Raji (cell line): ENCODE measurements around the gene POMT1.

Experiments used
- POLR2A ChIP-seq: IDR thresholded peaks from 2 replicates; pipeline ENCODE4 v1.6.1; 2011; ENCODE audit warnings: low read depth, low read length, control low read depth; ENCODE audit not compliant: insufficient read depth

The POMT1 gene

DNA sequence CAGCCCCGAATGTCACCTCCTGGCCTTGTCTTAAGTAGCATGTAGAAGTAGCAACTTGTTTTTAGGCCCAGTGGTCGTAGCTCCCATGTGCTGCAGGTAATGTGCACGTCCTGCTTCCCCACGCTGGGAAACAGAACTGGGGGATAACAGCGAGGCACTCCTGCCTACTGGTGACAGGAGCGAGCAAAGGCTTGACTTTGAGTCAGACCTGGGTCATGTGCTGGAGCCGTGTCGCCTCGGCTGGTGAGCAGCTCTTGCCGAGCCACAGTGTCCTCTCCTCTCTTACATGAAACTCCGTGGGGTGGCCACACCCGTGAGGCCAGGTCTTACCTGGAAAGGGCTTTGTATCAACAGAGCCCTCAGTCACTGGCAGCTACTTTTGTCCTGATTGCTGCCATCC is 17.5 kb upstream of the POMT1 start:
- TF ChIP-seq POLR2A, result no peak

DNA sequence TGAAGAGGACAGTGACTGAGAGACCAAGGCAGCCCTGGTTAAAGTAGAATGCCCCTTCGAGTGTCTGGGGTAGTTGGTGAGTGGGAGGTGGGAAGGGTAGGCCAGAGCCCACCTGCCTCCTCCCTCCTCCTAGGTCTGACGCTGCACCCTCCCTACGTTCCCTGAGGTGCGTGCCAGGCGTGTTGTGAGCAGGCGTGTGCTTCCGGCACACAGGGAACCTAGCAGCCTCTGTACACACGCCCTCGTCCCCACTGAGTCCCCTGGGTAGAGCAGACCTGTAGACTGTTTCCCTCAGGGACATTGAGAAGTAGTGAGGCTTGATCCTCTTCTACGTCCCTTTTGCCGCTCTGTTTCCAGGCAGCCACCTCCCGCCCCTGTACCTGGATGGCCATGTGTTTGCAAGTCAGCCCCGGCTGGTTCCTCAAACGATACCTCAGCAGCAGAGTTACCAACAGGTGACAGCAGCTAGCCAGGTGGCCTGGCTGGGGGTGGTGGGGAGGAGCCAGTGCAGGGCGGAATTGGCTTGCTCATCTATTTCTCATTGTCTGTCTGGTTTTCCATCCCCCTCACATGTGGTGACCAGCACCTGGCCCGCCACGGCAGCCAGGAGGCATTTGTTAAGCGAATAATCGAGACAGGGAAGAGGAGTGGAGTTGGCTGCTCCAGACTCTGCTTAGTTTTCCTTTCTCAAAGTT is 16.8 kb upstream of the POMT1 start:
- TF ChIP-seq POLR2A, result no peak

DNA sequence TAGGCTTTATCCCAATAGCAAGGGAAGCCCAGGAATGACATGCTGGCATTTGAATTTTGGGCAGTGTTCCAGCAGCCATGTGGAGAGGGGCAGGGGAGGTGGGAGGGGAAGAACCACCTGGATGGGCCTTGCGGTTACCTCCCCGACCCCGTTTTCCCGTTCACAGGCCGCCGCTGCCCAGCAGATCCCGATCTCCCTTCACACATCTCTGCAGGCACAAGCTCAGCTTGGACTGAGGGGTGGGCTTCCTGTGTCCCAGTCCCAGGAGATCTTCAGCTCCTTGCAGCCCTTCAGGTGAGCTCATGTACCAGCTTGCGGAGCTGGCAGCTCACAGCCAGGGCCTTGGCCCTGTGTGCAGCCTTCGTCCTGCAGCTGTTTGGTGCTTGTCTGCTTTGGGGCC is 15.7 kb upstream of the POMT1 start:
- no peak for TF ChIP-seq POLR2A

DNA sequence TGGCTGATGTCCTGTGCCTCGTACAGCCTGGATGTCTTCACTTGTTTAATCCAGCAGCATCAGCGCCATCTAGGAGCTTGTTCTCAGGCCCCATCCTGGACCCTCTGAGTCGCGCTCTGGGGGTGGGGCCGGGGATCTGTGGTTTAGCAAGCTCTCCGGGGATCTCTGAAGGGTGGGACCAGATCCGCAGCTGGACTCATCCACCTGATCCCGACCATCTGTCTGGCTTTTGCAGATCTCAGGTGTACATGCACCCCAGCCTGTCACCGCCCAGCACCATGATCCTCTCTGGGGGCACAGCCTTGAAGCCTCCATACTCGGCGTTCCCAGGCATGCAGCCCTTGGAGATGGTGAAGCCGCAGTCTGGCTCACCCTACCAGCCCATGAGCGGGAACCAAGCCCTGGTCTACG is 15.1 kb upstream of the POMT1 start:
- no peak for TF ChIP-seq POLR2A

DNA sequence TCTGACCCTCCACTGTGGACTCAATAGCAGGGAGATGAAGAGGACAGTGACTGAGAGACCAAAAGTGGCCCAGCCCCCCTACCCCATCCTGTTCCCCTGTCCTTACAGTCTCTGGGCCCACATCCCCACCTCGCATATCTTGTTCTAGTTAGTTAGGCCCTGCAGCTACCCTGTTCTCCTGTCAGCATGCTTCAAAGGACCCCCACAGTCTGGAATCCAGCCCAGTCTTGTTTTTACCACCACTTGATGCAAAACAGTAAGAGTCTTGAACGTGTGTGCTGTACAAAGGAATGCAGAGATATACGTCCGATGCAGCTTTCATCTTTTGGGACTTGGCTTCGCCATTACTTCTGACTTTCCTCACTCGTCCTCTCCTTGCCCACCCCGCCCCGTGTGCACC is 12.2 kb upstream of the POMT1 start:
- TF ChIP-seq POLR2A, result no peak

DNA sequence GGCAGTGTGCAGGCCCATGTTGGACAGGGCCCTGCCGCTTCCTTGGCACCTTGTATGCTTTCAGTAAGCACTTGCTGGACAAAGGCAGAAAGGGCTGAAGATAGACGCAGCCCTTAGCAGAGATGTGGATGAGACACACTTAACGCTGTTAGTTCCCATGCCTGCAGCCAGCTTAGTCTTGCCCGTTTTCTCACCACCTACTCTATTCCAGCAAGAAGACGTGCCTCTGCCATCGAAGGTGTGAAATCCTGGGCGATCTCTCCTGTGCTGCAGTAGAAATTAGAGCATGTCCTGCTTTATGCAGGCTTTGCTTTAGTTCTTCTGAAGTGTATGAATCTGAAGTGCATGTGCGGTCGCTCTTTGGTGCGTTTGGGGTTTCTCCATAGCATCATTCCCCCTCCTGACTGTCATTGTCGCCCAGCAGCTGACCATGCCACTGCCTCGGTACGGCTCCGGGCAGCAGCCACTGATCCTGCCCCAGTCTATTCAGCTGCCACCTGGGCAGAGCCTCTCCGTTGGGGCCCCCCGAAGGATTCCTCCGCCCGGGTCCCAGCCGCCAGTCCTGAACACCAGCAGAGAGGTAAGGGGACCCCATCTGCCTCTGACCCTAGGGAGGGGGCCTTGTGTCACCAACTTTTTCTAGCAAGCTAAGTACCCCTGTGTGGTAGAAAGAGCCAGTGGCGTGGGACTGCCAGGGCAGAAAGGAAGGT is 11.6 kb upstream of the POMT1 start:
- TF ChIP-seq POLR2A, result no peak

DNA sequence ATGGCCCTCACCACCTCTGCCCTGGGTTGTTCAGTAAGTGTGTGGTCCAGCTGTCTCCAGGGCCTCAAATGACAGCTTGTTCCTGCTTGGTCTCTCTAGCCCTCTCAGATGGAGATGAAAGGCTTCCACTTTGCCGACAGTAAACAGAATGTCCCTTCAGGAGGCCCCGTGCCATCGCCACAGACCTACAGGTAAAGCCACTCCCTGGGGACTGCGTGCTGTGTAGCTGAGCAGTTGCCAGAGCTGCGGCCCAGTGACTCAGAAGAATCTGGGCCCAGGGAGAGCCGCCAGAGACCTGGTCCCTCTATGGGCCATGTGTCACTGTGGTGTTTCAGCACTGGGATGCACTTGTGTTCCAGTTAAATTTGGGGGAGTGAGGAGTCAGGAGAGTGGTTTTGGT is 10.6 kb upstream of the POMT1 start:
- TF ChIP-seq POLR2A, result no peak

DNA sequence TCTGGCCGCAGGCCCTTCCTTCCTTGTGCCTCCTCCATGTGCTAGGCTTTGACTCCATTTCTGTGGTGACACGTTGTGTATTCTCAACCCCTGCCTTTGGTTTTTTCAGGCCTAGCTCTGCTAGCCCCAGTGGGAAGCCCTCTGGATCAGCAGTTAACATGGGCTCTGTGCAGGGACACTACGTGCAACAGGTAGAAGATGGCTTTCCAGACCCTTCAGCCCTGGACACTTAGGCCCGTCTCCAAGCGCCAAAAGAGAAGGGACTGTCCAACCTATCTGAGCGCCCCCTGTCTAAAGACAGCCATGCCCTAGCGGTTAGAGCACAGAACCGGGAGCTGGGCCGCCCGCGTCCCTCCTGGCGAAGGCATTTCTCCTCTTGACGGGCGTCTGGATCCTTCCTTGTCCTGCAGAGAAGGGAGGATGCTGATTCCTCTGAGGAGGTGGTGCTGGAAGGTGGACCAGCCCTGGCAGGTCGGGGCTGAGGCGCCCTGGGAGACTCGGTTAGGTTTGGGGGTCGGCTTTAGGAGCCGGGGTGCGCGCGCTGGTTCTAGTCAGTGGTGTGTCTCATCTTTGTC is 8.3 kb upstream of the POMT1 start:
- TF ChIP-seq POLR2A, result no peak

DNA sequence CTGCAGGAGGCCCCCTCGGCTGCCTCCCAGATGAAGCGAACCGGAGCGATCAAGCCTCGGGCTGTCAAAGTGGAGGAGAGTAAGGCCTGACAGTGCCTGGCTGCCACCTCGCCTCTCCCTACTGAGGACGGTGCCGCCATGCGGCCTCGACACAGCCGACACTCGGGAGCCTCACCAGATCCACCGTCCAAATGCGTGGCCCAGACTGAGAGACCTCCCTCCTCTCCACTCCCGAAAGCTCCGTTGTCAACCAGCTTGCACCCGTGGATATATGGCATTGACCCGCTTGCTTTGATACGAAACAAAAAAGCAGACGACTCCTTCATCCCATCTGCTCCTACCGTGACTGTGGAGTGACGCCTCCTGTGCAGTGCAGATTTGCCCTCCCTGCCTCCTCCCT is 6.9 kb upstream of the POMT1 start:
- TF ChIP-seq POLR2A, result no peak

DNA sequence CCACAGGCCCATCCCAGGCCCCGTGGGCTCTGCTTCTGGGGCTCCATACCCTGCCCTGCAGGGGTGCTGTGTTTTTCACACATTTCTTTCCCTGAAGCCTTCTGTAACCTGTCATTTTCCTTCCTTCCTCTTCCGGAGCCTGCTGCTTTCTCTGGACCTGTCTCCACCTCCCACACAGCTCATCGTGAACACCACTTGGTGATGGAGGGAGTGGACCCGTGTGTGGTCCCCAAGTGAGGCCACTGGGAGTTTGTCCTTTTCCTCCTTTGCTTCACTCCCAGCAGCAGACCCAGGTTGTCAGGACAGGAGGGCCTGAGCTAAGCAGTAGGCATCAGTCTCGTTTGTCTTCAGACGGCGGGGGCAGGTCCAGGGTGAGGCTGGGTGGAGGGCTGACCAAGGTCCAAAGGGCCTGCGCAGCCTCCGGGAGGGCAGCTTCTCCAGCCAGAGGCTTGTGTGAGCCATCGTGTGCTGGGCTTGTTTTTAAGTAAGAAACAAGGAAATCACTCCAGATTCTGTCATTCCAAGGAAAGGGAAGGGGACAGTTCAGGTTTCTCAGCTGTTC is 5.8 kb upstream of the POMT1 start:
- no peak for TF ChIP-seq POLR2A

DNA sequence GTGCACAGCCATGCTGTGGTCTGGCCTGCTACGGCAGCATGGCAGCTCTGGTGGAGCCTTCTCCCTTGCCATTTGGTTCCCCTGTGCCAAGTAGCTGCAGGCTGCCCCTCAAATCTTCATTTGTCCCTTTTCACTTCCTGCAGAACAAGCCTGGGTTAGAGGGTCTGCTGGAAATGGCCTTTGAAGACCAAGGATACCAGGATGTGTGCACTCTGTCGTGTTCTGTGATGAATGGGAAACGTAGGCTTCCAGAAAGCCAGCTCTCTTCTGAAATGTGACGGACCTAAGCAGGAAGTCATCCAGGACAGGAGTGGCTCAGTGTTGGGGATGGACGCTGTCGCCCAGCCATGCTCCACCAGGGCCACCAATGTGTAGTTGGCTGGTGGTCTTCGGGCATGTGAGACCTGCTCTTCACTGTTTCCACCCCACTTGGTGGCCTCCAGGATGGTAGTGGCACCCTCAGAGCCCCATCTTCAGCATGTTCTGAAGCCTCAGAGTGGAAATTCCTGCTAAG is 3.4 kb upstream of the POMT1 start:
- no peak for TF ChIP-seq POLR2A

DNA sequence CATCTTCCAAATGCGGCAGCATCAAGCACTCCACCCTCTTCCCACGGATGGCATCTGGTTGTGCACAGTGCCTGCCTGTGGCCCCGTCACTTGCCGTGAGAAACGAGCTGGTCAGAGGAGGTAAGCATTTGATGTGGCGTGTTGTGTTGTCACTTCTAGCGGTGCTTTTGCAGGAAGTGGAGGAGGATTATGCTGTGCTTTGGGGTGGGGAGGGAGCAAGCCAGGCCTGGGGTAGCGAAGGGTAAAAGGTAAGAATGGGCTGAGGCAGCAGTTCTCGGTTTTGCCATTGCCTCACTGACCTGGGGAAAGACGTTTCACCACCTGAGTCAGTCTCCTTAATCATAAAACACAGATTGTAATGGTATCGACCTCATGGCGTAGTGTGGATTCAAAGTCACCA is 2.3 kb upstream of the POMT1 start:
- TF ChIP-seq POLR2A, result no peak

DNA sequence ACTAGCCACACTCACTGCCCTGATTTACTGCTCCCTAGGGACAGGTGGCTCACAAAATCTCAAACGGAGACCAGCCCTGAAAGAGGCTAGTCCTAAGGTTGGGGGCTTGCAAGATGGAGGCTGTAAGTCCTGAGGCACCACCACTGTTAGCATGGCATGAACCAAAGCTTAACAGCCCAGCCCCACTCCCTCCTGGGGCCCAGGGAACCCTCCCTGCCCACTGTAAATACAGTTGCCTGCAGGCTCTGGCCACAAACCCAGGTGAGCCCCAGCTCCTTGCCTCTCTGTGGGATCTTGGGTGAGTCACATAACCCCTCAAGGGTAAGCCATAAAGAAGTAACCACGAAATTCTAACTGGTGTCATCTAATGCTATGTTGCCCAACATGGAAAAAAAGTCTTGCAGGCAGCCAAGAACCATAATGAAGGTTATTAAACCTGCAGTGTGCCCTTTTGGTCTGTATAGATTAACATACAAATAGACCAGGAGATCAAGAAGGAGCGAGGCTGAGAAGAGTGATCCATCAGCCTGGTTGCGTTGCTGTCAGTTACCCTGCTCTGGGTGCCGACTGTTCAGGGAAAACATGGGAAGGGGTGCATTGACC is 1.7 kb upstream of the POMT1 start:
- TF ChIP-seq POLR2A, result no peak

DNA sequence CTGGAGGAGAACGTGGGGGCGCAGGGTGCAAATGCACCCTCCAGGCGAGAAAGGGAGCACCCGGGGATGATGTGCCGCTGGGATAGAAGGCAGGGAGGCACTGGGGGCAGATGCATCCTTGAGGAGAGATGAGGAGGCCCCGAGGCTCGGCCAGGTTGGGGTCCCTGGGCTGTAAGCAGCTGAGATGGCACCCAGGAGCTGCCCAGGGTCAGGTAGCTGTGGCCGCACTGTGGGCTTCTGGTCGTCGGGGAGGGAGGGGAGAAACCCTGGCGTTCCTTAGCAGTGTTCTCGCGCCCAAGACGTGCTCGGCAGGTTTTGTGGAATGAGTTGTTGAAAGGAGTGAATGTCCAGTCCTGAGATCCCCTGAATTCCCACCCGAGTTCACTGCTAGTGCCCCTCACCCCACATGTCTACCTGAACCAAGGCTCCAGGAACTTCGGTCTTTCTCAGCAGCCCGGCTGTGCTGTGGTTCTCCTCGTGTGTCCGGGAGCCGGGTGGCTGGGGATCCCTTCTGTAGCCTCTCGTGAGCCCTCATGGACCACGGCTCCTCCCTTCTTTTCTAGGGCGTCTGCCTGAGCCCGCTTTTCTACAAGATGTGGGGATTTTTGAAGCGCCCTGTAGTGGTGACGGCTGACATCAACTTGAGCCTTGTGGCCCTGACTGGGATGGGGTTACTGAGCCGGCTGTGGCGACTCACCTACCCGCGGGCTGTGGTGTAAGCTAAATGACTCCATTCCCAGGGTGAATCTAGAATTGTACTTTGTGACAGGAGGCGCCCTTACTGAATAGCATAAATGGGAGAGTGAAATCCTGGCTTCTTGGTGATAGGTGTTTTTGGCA is 1.1 kb downstream of the POMT1 start:
- no peak for TF ChIP-seq POLR2A

DNA sequence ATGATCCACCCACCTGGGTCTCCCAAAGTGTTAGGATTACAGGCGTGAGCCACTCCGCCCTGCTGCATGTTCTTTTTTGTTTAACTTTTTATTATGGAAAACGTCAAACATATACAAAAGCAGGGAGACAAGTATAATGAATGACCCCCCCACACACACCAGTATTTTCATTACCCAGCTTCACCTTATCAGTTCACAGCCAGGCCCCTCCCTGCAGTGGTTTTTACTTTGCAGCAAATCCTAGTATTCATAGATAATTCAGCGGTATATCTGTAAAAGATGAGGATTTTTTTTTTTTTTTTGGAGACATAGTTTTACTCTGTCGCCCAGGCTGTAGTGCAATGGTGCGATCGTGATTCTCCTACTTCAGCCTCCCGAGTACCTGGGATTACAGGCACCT is 2.3 kb downstream of the POMT1 start:
- TF ChIP-seq POLR2A, result no peak
